ENCODE results near the gene TSPAN7.

The TSPAN7 gene

GRCh38 chrX:38649674-38650647 is 88.6 kb downstream of the TSPAN7 start:
- DNase-seq: no peak

GRCh38 chrX:38651625-38652601 is 90.6 kb downstream of the TSPAN7 start:
- DNase-seq: no peak

GRCh38 chrX:38652934-38653442 is 91.6 kb downstream of the TSPAN7 start:
- DNase-seq: no peak

GRCh38 chrX:38654302-38654701 is 93.0 kb downstream of the TSPAN7 start:
- DNase-seq: no peak

- DNase-seq: no peak
Measured at GRCh38 chrX:38656350-38656915, 95.1 kb downstream of the TSPAN7 start.

GRCh38 chrX:38657562-38657961 is 96.2 kb downstream of the TSPAN7 start:
- no peak for DNase-seq

GRCh38 chrX:38660395-38661102 is 99.2 kb downstream of the TSPAN7 start:
- DNase-seq: no peak

- DNase-seq: no peak
Measured at GRCh38 chrX:38661103-38661441, 99.7 kb downstream of the TSPAN7 start.

GRCh38 chrX:38661561-38661960 is 100.2 kb downstream of the TSPAN7 start:
- no peak for DNase-seq

GRCh38 chrX:38662640-38663039 is 101.3 kb downstream of the TSPAN7 start:
- DNase-seq: no peak

GRCh38 chrX:38664285-38664684 is 102.9 kb downstream of the TSPAN7 start:
- DNase-seq: no peak

- DNase-seq: no peak
Measured at GRCh38 chrX:38666909-38667308, 105.6 kb downstream of the TSPAN7 start.

GRCh38 chrX:38668771-38669170 is 107.4 kb downstream of the TSPAN7 start:
- DNase-seq: no peak

- DNase-seq: no peak
Measured at GRCh38 chrX:38669428-38669827, 108.1 kb downstream of the TSPAN7 start.

GRCh38 chrX:38672646-38673045 is 111.3 kb downstream of the TSPAN7 start:
- no peak for DNase-seq

- no peak for DNase-seq
Measured at GRCh38 chrX:38675856-38676255, 114.5 kb downstream of the TSPAN7 start.

- DNase-seq: no peak
Measured at GRCh38 chrX:38678183-38678582, 116.8 kb downstream of the TSPAN7 start.

GRCh38 chrX:38678821-38679220 is 117.5 kb downstream of the TSPAN7 start:
- DNase-seq: no peak

- DNase-seq: no peak
Measured at GRCh38 chrX:38679695-38680094, 118.4 kb downstream of the TSPAN7 start.

- no peak for DNase-seq
Measured at GRCh38 chrX:38682095-38682494, 120.8 kb downstream of the TSPAN7 start.

- DNase-seq: no peak
Measured at GRCh38 chrX:38692961-38693360, 131.6 kb downstream of the TSPAN7 start.

- DNase-seq: no peak
Measured at GRCh38 chrX:38694394-38694793, 133.1 kb downstream of the TSPAN7 start.
